ENCODE measurements around the gene TADA2B.

The TADA2B gene

GRCh38 chr4:7104366-7105031 is 61.3 kb downstream of the TADA2B start:
- H3K36me3 ChIP-seq (ENCODE audit: control insufficient read depth, insufficient read depth, low read length, severe bottlenecking) = no peaks in the 10 kb centered on the region
- H3K27me3 ChIP-seq (replicated peaks; ENCODE audit: control insufficient read depth, insufficient read depth, low read length) = peaks cover 2% of the 10 kb centered on the region
- DNase-seq (ENCODE audit: low read depth) = no peak
- H3K9ac ChIP-seq (ENCODE audit: low read length) = no peak overlapping the region
- H3K4me1 ChIP-seq (ENCODE audit: control insufficient read depth, insufficient read depth, low read length) = peaks cover 19% of the 10 kb centered on the region
- no peaks in the 10 kb centered on the region for H3K9me3 ChIP-seq (ENCODE audit: control insufficient read depth, low read length)
- H3K4me3 ChIP-seq (ENCODE audit: low read length) = no peak overlapping the region

DNA sequence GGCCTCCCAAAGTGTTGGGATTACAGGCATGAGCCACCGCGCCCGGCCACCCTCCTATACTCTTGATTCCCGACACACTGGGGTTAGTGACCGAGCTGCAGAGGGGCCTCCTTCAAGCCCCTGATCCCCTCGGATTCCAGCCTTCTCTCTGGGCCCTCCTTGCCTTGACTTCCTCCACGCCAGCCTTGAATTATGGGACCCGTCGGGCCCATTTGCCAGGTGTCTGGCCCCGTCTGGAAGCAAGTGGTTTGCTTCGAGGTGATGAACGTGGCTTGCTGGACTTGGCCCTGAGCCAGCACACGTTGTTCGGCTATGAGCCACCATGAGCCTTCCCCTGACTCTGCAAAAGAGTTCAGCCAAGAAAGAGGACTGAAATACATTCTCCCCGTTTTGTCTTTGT is 62.1 kb downstream of the TADA2B start:
- Histone ChIP-seq H3K27me3 (replicated peaks; ENCODE audit: control insufficient read depth, insufficient read depth, low read length) (peaks cover 3% of the 10 kb centered on the region), H3K4me3 (ENCODE audit: low read length) (no peak overlapping the region), H3K36me3 (ENCODE audit: control insufficient read depth, insufficient read depth, low read length, severe bottlenecking) (no peaks in the 10 kb centered on the region), H3K9ac (ENCODE audit: low read length) (no peak overlapping the region), H3K4me1 (ENCODE audit: control insufficient read depth, insufficient read depth, low read length) (peaks cover 19% of the 10 kb centered on the region), H3K9me3 (ENCODE audit: control insufficient read depth, low read length) (no peaks in the 10 kb centered on the region)
- DNase-seq (ENCODE audit: low read depth) = no peak

DNA sequence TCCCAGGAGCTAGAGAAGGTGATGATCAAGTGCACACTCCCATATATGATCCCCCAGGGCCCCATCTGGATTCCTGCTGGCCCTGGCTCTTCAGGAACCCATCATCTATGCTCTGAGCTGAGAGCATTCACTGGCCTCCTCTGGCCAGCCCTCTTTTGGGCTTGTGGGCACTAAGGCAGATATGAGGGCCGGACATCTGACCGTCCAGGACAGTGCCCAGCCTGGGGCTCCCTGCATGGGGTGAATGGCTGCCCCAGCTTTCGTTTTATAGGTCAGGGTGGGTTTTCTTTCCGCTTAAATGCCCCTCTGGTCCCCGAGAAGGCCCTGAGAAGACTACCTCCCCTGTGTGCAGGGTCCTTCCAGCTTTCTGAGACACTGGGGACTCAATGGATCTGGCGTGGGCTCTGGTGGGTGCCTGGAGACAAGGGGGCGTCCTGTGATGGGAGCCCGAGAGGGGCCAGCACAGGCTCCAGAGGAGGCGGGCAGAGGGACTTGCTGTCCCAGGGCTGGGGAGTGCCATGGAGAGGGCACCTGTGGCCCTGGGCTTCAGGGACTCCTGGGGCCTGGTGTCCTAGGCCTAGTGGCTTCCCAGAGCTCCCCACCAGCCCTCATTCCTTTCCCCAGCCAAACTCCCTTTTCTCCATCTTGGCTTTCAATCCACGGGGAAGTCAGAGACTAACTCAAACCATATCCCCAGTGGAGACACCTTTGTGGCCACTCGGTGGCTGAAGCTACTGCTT is 64.2 kb downstream of the TADA2B start:
- H3K9me3 ChIP-seq (ENCODE audit: control insufficient read depth, low read length) = no peaks in the 10 kb centered on the region
- no peak overlapping the region for H3K9ac ChIP-seq (ENCODE audit: low read length)
- no peak overlapping the region for H3K4me3 ChIP-seq (ENCODE audit: low read length)
- H3K4me1 ChIP-seq (ENCODE audit: control insufficient read depth, insufficient read depth, low read length) = peaks cover 16% of the 10 kb centered on the region
- no peak for DNase-seq (ENCODE audit: low read depth)
- H3K36me3 ChIP-seq (ENCODE audit: control insufficient read depth, insufficient read depth, low read length, severe bottlenecking) = no peaks in the 10 kb centered on the region
- peaks cover 3% of the 10 kb centered on the region for H3K27me3 ChIP-seq (replicated peaks; ENCODE audit: control insufficient read depth, insufficient read depth, low read length)
